ENCODE data around the gene BLOC1S1. TPM values are rescaled to one million over a fixed set of nuclear protein-coding genes. Genes with fewer than 3 reads are reported as not detected.

BLOC1S1 gene
- total RNA-seq, 6 experiments from 2014 or later: 81.8 to 175 (median 99.0) TPM

- Histone ChIP-seq H3K4me3 (no peak overlapping the region), H3K36me3 (peaks cover 0 to 4% (median 1%) of the 10 kb centered on the region in 4 donors), H3K4me1 (no peaks in the 10 kb centered on the region), H3K27ac (no peak overlapping the region), H3K9me3 (no peaks in the 10 kb centered on the region), H3K27me3 (no peaks in the 10 kb centered on the region)
- intact Hi-C loops (cut with DNase I): no loop called here
- no peak for TF ChIP-seq CTCF (IDR thresholded peaks at IDR 0.05)
- no peak for TF ChIP-seq POLR2A (IDR thresholded peaks at IDR 0.05)
- WGBS (ENCODE audit: insufficient coverage, low coverage, low lambda C conversion rate, missing lambda C conversion rate): 86% methylated on average over 4 of the region's 5 CpGs
- ATAC-seq (no peak), DNase-seq (no peak)
Measured at GRCh38 chr12:55765736-55766290, 50.0 kb downstream of the BLOC1S1 start.

GRCh38 chr12:55767156-55767555, 51.3 kb downstream of the BLOC1S1 start:
- H3K27me3 ChIP-seq: no peaks in the 10 kb centered on the region
- H3K36me3 ChIP-seq: peaks cover 0 to 10% (median 0%) of the 10 kb centered on the region in 4 donors
- no peaks in the 10 kb centered on the region for H3K4me1 ChIP-seq
- H3K4me3 ChIP-seq: no peak overlapping the region
- H3K27ac ChIP-seq: no peak overlapping the region
- intact Hi-C loops (cut with DNase I): no loop called here
- no peaks in the 10 kb centered on the region for H3K9me3 ChIP-seq
- DNase-seq: no peak
- WGBS (ENCODE audit: insufficient coverage, low coverage, low lambda C conversion rate, missing lambda C conversion rate): 100% methylated on average over 3 of the region's 4 CpGs
- TF ChIP-seq CTCF (IDR thresholded peaks at IDR 0.05) (no peak), POLR2A (IDR thresholded peaks at IDR 0.05) (no peak)
- no peak for ATAC-seq

Small RNA genes lying within 50 kb of the gene (small RNA-seq; reads per million reads assigned to genes)
- 0 reads per million in 2 experiments for gene AC009779.1
- 0 reads per million in 2 experiments for gene RF00017

Other genes starting within 250 kb of the BLOC1S1 start
- gene OR6C70, start 245.9 kb upstream of the BLOC1S1 start, total RNA-seq: not detected
- not detected for gene OR6C68, start 223.7 kb upstream of the BLOC1S1 start, total RNA-seq
- not detected for gene OR6C4, start 166.4 kb upstream of the BLOC1S1 start, total RNA-seq
- not detected for gene OR2AP1, start 143.6 kb upstream of the BLOC1S1 start, total RNA-seq
- gene OR10P1, start 79.2 kb upstream of the BLOC1S1 start, total RNA-seq: not detected
- 10 to 100 TPM in 3 of 6 experiments, 1 to 10 TPM in 3; 3.1 to 20.1 (median 8.3) TPM for gene ITGA7, start 8.1 kb upstream of the BLOC1S1 start, total RNA-seq
- 10 to 100 TPM; 26.3 to 52.5 (median 43.0) TPM for gene RDH5, start 4.3 kb downstream of the BLOC1S1 start, total RNA-seq
- gene CD63, start 13.0 kb downstream of the BLOC1S1 start, total RNA-seq: 100 to 1,000 TPM; 213 to 556 (median 317) TPM
- gene GDF11, start 27.1 kb downstream of the BLOC1S1 start, total RNA-seq: under 1 TPM; 0.25 to 0.95 (median 0.54) TPM
- gene SARNP, start 101.7 kb downstream of the BLOC1S1 start, total RNA-seq: 10 to 100 TPM; 11.3 to 22.3 (median 17.0) TPM
- gene ORMDL2, start 102.0 kb downstream of the BLOC1S1 start, total RNA-seq: 10 to 100 TPM; 20.2 to 35.4 (median 24.9) TPM
- gene DNAJC14, start 113.5 kb downstream of the BLOC1S1 start, total RNA-seq: 10 to 100 TPM; 11.8 to 17.2 (median 13.1) TPM
- 1 to 10 TPM; 1.3 to 5.0 (median 1.9) TPM for gene MMP19, start 126.9 kb downstream of the BLOC1S1 start, total RNA-seq
- gene PYM1, start 211.8 kb downstream of the BLOC1S1 start, total RNA-seq: 10 to 100 TPM; 16.5 to 36.4 (median 20.9) TPM
- 1 to 10 TPM; 2.7 to 7.6 (median 4.9) TPM for gene DGKA, start 215.1 kb downstream of the BLOC1S1 start, total RNA-seq
- gene PMEL, start 250.0 kb downstream of the BLOC1S1 start, total RNA-seq: 1 to 10 TPM; 1.5 to 4.5 (median 2.7) TPM

Data from right lobe of liver (tissue), 6 donors.